ENCODE results near the gene CNPY1.

CNPY1 gene

GRCh38 chr7:155555116-155555695 is 8.8 kb upstream of the CNPY1 start:
- in situ Hi-C loops (cut with MboI; ENCODE audit: low pct_unique_long_range_greater_than_20kb, low sequenced_read_pairs, unreplicated experiment): no loop called here
- TF ChIP-seq CTCF (IDR thresholded peaks at IDR 0.05; ENCODE audit: extremely low read depth, insufficient read depth, missing control alignments): no peak
- DNase-seq (ENCODE audit: low spot score): no peak

- DNase-seq (ENCODE audit: low spot score): no peak
- in situ Hi-C loops (cut with MboI; ENCODE audit: low pct_unique_long_range_greater_than_20kb, low sequenced_read_pairs, unreplicated experiment): no loop called here
- no peak for TF ChIP-seq CTCF (IDR thresholded peaks at IDR 0.05; ENCODE audit: extremely low read depth, insufficient read depth, missing control alignments)
Observed at GRCh38 chr7:155553871-155554270, 7.5 kb upstream of the CNPY1 start.

- in situ Hi-C loops (cut with MboI; ENCODE audit: low pct_unique_long_range_greater_than_20kb, low sequenced_read_pairs, unreplicated experiment): no loop called here
- DNase-seq (ENCODE audit: low spot score): no peak
- no peak for TF ChIP-seq CTCF (IDR thresholded peaks at IDR 0.05; ENCODE audit: extremely low read depth, insufficient read depth, missing control alignments)
Observed at GRCh38 chr7:155551785-155552611, 5.6 kb upstream of the CNPY1 start.

- no peak for TF ChIP-seq CTCF (IDR thresholded peaks at IDR 0.05; ENCODE audit: extremely low read depth, insufficient read depth, missing control alignments)
- in situ Hi-C loops (cut with MboI; ENCODE audit: low pct_unique_long_range_greater_than_20kb, low sequenced_read_pairs, unreplicated experiment): no loop called here
- DNase-seq (ENCODE audit: low spot score): no peak
Observed at GRCh38 chr7:155550916-155551315, 4.6 kb upstream of the CNPY1 start.

GRCh38 chr7:155549226-155549625 is 2.9 kb upstream of the CNPY1 start:
- no peak for TF ChIP-seq CTCF (IDR thresholded peaks at IDR 0.05; ENCODE audit: extremely low read depth, insufficient read depth, missing control alignments)
- in situ Hi-C loops (cut with MboI; ENCODE audit: low pct_unique_long_range_greater_than_20kb, low sequenced_read_pairs, unreplicated experiment): no loop called here
- DNase-seq (ENCODE audit: low spot score): no peak

GRCh38 chr7:155547161-155547791 is 917 bp upstream of the CNPY1 start:
- in situ Hi-C loops (cut with MboI; ENCODE audit: low pct_unique_long_range_greater_than_20kb, low sequenced_read_pairs, unreplicated experiment): no loop called here
- no peak for TF ChIP-seq CTCF (IDR thresholded peaks at IDR 0.05; ENCODE audit: extremely low read depth, insufficient read depth, missing control alignments)
- DNase-seq (ENCODE audit: low spot score): no peak

Data from GM13977 (cell line).